ENCODE measurements around the gene PATL1.
A peak's percentile ranks its signal among the peaks of the same experiment; 100 is the strongest.

Gene PATL1

DNA sequence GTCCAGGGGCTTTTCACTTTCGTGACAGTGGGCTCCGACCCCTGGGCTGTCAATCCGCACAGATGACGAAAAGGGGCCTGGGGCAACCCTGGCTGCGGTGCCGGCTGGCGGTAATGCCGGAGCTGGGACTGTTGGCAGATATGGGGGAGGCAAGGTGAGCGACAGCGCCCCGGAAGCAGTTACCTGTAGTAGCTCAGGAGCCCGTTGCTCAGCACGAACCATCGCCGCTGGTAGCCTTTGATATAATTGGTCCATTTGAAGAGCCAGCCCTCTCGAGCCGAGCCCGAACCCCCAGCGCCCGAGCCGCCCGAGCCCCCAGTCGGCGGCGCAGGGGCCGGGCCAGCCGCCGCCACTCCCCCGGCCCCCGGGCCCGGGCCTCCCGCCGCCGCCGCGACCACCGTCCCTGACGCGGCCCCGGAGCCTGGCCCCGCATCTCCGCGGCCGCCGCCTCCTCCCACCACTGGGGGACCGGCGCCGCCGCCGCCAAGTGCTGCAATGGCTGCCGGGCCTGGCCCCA lies 53.7 kb downstream of the PATL1 start:
- no peak for DNase-seq (ENCODE audit: low spot score)

DNA sequence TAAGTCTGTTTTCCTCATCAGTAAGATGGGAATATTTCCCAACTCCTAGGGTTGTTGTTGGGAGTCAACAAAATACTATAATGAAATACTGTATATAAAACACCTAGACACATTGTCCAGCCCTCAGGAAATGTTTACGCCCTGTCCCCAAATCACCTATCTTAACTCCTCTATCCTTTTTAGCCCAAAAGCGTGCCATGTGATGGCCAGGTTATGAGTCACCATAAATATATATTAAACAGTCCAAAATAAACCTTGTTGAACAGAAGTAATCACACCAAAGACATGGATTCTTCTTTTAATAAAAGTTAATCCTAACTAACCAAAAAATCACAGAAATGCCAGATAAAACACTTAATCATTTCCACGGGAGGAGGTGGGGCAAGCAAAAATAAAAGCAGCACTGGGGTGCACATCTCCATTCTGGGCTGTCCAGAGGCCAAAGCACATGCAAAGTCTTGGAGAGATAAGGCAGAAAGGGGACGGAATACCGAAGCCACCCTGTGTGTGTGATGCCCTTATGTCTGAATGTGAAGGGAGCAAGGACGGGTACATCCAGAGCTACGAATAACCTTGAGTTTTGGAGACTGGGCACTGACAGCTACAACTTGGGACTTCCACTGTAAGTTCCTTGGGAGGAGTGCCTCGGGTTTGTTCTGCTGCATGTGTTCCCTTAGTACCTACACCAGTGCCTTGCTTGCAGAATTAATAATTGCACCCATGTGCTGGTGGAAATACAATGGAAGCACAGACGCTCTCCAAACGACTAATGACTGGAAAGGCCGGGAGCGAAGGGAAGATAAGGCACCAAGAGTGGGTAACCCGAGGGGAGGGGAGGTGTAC lies 54.3 kb downstream of the PATL1 start:
- DNase-seq (ENCODE audit: low spot score), result no peak

DNA sequence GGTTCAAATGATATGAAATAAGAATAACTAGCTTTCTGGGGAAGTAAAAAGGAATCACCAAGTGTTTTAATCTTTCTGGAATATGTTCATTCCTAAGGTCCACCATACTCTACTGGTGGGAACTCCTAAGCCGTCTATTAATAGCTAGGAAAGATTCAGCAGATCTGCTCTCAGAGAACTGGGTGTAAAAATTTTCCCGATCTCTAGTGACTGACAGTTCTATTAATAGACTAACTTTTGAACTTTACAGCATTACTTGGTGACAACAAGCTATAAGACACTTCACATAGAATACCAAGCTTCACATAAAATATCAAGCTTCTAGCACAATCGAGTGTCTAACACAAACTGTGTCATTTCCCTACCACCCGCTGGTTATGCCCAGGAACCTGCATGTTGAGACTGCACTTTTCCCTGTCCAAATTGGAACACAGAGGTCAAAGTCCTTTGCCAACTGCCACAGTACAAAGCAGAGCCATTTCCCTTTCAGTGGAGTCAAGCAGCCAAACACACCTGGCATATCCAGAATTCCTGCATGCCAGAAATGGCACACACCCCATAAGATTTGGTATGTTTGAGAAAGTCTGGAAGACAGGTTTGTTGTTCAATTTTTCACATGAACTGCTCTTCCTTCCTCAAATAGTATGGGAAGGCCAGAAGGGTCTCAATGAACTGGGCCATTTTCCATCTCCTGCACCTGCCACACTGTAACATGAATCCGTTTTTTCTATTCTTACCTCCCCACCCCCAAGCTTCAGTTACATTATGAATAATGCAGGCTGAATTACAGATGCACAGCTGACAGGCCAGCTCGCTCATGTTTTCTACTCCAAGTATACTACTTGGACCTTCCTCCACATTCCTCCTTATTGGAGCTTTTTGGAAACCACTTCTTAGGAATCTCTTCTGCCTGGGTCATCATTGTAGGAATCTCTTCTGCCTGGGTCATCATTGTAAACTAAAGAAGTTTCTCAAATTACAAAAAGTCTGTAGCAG lies 57.0 kb downstream of the PATL1 start:
- peak; percentile 7 for DNase-seq (ENCODE audit: low spot score)

DNA sequence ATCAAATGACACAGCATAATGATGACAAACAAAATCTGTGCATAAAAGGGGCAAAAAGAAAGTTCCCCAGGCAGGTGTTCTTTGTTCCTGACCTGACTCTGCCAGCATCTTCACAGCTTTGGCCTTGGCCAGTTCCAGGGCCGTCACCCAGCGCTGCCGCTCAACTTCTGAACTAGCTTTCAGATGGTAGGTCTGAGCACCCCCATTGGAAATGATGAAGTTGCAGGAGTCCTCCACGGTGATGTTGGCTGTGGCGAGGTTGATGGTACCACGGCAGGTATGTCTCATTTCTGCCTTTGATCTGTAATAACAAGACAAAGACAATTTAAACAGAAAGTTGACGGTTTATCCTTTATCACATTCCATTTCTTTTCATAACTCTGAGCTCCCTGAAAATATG lies 58.5 kb downstream of the PATL1 start:
- no peak for DNase-seq (ENCODE audit: low spot score)

DNA sequence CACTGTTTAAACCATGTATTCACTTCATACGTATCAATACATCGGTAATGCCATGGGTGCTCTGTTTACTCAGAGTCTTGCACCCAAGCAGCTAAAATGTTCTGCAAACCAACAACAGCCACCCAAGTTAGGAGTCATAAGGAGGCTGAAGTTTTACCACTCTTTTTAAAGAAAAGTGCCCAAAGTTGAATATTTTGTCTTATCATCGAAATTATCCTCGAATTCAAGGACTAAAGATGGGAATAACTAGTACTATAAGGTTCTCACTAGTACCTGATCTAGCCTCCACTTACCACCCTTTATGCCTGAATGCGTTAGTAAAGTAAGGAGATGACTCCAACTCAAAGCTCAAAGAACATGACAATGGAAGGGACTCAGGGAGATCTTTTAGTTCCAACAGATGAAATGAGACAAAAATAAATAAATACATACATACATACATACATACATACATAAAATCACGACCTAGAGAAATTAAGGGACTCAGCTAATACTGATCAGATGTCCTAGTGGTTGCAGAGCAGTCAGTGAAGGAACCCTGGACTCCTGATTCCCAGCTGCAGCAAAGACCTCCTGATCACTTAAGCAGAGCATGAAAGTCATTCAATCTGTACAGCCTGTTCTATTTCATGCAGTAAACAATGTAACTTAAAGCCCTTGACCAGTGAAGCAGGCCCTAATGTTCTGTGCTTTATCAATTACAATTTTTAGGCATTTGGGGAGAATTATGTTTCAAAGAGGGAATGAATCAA lies 61.0 kb downstream of the PATL1 start:
- DNase-seq (ENCODE audit: low spot score), result no peak

DNA sequence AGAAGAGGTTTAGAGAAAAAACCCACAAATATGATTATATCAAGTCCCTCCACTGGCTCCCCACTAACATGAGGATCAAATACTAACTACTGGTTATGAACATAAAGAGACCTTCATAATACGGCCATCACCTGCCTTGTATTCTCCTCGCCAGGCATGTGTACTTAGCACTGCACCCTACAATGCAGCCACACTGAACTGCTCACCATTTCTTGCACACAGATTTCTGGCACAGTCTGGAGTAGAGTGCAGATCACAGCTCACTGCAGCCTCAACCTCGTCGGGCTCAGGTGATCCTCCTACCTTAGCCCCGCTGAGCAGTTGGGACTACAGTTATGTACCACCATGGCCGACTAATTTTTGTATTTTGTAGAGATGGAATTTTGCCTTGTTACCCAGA lies 66.4 kb downstream of the PATL1 start:
- no peak for DNase-seq (ENCODE audit: low spot score)

DNA sequence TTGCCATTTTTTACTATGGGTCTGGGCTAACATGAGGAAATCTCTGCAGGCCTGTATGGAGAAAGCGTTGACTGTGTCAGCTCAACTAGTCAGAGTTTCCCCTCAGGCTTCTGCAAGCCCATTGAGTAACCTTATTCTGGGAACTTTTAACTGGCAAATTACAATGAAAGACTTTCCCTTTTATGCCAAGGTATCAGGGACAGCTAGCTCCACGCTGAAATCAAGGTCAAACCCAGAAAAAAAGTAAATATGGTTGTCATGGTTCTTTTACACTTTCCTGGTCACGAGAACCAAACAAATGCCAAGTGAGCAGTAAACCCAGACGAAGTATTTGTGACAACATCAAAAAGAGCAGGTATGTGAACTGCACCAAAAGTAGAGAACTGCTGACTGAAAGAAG lies 67.0 kb downstream of the PATL1 start:
- DNase-seq (ENCODE audit: low spot score), result no peak

DNA sequence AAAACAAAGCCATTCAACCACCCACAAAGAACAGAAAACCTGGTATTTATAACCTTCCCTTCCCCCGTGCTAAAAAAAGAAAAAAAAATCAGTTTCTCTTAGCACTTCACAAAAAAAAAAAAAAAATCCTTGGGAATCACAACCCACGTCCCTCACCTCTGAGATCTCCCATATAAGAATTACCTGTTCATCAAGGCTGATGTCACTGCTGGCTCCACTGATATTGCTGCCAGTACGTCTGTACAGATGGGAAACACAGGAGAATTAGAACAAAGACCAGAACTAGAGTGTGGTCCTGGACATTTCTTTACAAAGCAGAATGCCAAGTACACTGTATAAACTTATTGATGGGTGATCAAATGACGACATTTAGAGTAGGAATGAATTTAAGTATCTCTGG lies 68.2 kb downstream of the PATL1 start:
- no peak for DNase-seq (ENCODE audit: low spot score)

DNA sequence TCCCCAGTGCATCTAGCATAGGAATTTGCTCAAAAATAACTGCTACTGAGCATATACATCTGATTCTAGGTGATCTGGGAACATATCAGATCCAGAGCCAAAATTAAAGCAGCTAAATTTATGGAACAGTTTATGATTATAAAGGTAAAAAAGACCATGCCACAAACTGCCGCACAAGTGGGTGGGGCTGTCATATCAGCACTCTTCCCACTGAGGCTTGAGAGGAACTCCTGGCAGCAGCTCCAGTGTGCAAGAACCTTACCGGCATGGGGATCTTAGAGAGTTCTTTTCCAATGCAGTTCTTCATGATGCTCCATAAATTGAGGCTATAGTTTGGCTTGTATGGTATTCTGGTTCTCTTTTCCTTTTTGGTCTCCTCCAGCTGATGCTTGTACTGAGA lies 68.6 kb downstream of the PATL1 start:
- no peak for DNase-seq (ENCODE audit: low spot score)

DNA sequence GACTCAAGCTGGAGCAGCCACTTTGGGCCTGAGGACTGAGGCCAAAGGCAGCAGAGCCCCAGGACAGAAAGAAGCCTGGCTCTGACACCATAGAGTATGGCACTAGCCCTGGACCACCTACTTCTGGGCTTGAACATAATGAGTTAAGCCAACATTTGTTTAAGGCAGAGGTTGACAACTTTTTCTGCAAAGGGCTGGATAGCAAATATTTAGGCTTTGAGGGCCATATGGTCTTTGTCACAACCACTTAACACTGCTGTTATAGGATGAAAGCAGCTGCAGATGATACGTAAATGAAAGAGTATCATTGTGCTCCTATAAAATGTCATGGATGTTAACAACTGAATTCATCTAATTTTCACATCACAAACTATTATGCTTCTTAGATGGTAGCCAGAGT lies 69.9 kb downstream of the PATL1 start:
- DNase-seq (ENCODE audit: low spot score), result no peak

Data from AG08395 (cell line).